GM08714 (cell line): ENCODE measurements around the gene CYP3A5.

Source experiments
- H3K4me3 ChIP-seq: fragments of 200-500 bp; sonication (Bioruptor generic); 2 replicates; pipeline ENCODE4 v1.5.1; 2014; ENCODE audit warnings: mild to moderate bottlenecking, low read length, inconsistent platforms
- ZNF274 ChIP-seq: IDR thresholded peaks from 2 replicates; pipeline ENCODE4 v1.6.1; 2012; ENCODE audit warnings: mild to moderate bottlenecking, low read depth, low read length

The CYP3A5 gene

GRCh38 chr7:99618726-99619125, 61.1 kb downstream of the CYP3A5 start:
- H3K4me3 ChIP-seq, result no peak overlapping the region
- TF ChIP-seq ZNF274, result no peak

- peak overlapping the region; percentile 80 for H3K4me3 ChIP-seq
- TF ChIP-seq ZNF274, result no peak
Measured at GRCh38 chr7:99617192-99617781, 62.5 kb downstream of the CYP3A5 start.

- TF ChIP-seq ZNF274, result no peak
- peak within 1 kb of the TSS; percentile 80 for H3K4me3 ChIP-seq
Measured at GRCh38 chr7:99616359-99617191, 63.2 kb downstream of the CYP3A5 start, which contains the start of gene ZSCAN25. Gene ZSCAN25 (plus strand): TSS chr7:99616946. CDS start chr7:99619607, 2,661 bp downstream.

- no peak for TF ChIP-seq ZNF274
- peak overlapping the region; percentile 80; the same call in 1 of the 2 replicates for H3K4me3 ChIP-seq
Measured at GRCh38 chr7:99615989-99616358, 63.8 kb downstream of the CYP3A5 start.

- no peak overlapping the region for H3K4me3 ChIP-seq
- TF ChIP-seq ZNF274, result no peak
Measured at GRCh38 chr7:99614495-99614894, 65.3 kb downstream of the CYP3A5 start.

- TF ChIP-seq ZNF274, result no peak
- H3K4me3 ChIP-seq, result no peak overlapping the region
Measured at GRCh38 chr7:99607548-99607947, 72.2 kb downstream of the CYP3A5 start.

GRCh38 chr7:99606531-99606930, 73.3 kb downstream of the CYP3A5 start:
- H3K4me3 ChIP-seq, result no peak overlapping the region
- TF ChIP-seq ZNF274, result no peak

GRCh38 chr7:99605527-99605926, 74.3 kb downstream of the CYP3A5 start:
- H3K4me3 ChIP-seq, result no peak overlapping the region
- no peak for TF ChIP-seq ZNF274

GRCh38 chr7:99601656-99602310, 78.0 kb downstream of the CYP3A5 start:
- no peak for TF ChIP-seq ZNF274

GRCh38 chr7:99599836-99600235, 80.0 kb downstream of the CYP3A5 start:
- no peak overlapping the region for H3K4me3 ChIP-seq
- no peak for TF ChIP-seq ZNF274

More at GRCh38 chr7:99601656-99602310, 78.0 kb downstream of the CYP3A5 start:
- no peak overlapping the region for H3K4me3 ChIP-seq
